ENCODE measurements around the gene BLOC1S3.
A peak's percentile ranks its signal among the peaks of the same experiment; 100 is the strongest.

Gene BLOC1S3

DNA sequence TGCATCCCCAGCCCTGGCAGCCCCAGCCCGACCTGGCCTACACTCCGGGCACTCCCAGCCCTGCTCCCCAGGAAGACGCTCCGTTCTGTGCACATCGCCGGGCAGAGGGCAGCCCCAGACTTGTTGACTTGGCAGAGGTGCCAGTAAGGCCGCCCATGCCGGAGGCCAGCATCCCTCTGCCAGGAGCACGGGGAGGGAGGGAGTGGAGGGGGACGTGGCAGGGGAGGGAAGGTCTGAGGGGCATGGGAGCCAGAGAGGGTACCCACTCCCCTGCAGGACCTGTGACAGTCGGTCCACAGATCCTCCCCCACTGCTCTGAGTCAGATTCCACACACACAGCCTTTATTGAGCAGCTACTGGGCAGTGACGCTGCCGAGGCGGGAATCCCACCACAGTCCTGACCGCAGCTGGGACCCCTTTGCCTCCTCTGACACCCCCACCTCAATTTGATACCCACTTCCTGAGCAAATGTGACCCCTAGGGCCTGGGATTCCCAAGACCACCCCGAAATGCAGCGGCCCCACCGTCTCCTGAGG, 15.9 kb upstream of the BLOC1S3 start:
- no peak for DNase-seq

DNA sequence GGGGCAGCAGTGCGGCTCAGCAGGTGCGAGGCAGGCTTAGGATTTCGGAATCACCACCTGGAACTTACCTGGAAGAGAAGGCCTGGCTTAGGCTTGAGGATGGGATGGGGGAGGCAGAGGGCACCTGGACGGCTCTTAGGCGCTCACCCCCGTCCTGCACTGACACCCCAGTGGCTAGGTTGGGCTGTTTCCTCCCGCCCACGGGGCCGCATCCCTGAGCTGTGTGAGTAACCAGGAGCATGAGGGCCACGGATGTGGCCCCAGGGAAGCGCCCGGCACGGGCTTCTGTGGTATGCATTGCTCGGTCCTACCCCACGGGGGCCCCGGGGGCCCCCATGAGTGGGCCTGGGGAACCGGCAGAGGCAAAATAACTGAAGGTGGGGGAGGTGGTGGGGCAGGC, 15.4 kb upstream of the BLOC1S3 start:
- DNase-seq, result no peak

DNA sequence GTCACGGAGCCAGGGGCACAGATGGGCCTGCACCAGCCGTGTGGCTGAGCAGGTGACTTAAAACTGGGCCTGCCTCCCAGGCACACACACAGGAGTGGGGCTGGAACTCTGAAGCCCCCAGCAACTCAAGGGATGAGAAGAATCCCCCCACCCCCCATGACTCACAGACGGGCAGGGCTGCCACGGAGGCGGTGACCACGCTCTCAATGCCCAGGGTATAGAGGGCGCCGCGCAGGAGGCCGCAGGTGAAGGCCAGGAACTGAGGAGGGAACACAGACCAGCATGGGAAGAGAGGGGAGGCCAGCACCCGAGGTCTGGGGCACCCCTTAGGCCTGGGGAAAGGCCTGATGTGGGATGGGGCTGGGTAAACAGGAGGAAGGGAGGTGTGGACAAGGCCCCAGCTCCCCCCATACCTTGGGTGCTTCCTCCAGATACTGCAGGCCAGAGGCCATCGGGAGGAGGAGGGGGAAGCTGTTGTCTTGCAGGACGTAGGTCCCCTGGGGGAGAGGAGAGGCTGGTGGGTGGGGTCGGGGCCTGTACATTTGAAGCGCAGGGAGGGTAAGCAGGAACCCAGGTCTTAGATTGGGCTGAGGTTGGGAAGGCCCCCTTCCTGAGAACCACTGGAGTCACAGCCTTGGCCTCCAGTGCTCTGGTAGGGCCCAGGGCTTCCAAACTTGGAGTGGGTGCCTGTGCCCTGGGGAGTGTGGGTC, 14.7 kb upstream of the BLOC1S3 start:
- DNase-seq, result no peak

DNA sequence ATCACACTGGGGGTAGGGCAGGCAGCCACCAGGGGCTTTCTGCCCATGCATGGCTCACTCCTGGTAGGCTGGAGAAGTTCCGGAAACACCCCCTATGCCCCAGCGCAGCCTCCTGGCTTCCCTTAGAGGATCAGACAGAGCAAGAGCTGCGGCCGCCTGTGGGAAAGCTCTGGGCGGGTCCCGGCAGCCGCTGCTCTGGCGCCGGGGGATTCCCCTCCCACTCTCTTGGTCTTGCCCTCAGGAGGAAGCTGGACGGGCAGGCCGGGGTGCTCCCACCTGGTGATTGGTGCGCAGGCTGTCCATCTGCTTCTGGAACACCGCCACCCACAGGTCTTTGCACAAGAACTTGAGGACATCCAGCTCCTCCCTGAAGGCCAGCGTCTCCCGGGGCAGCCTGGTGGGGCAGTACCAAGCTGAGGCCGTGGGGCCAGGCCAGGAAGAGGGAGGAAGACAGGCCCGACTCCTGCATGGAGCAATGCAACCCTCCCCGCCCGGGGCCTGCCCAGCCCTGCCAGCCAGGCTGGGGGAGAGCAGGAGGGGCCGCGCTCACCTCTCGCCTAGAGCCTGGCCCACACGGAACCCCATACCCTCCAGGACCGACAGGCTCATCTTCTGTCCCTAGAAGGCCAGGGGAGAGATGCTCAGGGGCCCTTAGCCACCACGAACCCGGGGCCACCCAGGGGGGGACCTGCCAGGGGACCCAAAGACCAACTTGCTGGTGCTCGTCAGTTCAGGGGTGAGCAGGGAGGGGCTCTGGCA, 13.8 kb upstream of the BLOC1S3 start:
- peak; percentile 24 to 45 for DNase-seq

DNA sequence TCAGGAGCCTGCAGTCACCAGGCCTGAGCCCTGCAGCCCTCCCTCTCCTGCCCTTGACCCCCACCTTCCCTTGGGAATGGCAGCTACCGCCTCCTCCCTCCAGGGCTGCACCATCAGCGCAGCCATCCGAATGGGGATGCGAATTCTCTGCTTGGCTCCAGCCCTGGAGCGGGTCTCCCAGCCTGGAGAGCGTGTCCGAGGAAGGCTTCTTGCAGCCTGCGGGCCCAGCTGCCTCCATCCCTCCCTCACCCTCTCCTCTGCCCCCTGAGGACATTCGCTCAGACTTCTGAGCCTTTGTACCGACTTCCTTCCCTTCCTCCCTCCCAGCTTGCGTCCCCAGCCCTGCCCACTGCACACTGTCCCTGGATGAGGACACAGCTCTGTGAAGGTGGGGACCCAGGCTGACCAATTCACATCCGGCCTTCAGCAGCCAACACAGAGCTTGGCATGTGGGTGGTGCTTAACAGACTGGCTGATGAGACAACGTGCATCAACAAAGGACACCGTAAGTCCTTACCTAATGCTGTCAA, 11.8 kb upstream of the BLOC1S3 start:
- no peak for DNase-seq

DNA sequence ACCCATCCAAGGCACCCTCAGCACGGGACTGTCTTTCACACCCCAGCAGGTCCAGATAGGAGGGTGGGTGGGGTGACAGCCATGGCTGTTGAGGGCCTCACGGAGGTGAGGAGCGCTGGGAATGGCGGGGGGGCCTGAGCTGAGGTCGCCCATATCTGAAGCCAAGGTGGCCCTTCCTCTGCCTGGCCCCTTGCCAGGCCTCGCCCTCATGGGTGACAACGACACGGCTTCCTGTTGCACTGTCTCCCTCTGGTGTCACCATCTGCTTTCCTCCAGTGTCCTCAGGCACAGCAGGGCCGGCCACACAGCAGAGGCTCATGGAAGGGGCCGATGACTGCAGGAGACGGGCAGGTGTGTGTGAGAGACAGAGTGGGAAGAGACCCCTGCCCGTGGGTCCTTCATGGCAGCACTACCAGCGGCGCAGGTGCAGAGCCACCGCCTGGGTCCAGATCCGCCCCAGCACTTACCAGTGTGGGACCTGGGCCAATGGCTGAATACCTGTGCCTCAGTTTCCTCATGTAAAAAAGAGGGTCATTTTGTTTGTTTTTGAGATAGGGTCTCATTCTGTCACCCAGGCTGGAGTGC, 9.7 kb upstream of the BLOC1S3 start:
- no peak for DNase-seq

DNA sequence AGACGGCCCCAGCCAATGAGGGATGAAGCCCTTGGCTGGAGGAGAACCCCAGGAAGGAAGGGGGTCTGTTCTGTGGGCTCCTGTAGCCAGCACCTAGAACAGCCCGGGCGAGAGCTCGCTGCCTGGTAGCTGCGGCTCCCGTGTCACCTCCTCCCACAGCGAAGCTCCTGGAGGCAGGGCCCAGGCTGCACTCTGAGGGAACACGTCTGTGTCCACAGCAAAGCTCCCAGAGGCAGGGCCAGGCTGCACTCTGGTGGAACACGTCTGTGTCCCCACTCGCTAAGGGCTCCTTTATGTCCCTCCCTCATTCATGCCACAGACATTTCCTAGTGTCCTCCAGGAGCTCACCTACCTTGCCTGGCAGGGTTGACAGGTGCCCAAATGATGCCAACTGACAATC, 9.0 kb upstream of the BLOC1S3 start:
- DNase-seq, result no peak

DNA sequence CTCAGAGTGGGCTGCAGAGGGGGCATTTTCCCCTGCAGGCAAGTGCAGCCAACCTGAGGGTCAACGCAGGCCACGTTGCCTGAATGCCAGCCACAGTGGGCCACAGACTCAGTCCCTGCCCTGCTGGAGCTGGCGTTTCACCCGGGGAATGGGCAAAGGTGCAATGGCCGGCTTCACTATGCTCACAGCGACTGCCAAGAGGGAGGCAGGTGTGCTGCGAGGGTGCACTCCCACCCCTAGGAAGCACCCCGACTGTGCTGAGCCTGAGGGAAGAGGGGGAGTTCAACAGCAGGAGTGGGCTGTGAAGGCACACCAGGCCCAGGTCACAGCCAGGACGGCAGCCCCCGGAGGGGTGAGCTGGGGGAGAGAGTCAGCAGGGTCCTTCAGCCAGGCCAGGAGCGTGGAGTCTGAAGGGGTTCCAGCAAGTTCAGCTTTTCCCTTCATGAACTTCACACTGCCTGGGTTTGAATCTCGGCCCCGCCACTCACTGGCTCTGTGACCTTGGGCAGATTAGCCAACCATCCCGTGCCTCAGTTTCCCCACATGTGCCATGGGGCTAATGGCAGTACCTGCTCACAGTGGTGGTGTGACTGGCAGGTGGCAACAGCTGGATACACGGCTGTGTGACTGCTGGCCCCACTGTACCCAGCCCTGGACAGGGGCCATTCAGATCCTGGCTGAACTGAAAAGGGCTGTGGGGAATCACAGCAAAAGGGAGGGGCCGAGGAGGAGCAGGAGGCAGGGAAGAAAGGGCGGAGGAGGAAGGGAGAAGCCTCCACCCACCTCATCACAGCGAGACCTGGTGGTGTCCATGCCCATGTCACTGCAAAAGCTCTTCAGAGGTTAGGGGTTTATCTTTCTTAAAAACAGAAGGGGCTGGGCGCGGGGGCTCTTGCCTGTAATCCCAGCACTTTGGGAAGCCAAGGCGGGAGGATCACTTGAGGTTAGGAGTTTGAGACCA, 8.2 kb upstream of the BLOC1S3 start:
- DNase-seq, result no peak

DNA sequence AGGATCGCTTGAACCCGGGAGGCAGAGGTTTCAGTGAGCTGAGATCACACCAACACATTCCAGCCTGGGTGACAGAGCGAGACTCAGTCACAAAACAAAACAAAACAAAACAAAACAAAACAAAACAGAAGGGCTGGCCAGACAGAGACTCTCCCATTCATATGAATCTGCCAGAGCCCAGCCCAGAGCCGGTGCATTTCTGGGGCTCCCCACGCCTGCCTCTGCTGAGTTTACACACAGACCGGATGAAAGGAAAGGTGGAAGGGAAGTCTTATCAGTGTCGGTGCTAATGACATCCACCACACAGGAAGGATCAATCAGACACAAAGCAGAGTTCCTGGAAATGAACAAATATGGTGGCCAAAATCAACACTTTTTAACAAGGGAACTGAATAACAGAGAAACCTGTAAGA, 7.4 kb upstream of the BLOC1S3 start:
- DNase-seq, result peak in 1 of 2 donors; percentile 18

DNA sequence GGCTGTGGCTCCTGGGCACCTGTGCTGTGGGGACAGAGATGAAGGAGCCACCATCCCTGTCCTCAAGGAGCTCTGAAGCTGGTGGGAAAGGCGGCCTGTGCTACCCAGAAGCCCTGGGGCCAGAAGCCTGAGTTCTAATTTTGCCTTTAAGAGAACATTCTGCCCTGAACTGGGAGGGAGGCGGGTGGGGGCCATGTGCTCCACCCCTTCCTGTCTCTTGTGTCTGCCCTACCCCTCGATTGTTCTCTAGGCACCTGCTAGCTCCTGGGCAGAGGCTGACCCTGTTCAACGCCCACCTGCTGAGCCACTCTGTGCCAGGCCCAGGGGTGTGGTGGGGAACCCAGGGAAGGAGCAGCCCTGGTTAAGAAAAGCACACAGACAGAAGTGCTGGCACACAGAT, 6.4 kb upstream of the BLOC1S3 start:
- DNase-seq, result no peak

DNA sequence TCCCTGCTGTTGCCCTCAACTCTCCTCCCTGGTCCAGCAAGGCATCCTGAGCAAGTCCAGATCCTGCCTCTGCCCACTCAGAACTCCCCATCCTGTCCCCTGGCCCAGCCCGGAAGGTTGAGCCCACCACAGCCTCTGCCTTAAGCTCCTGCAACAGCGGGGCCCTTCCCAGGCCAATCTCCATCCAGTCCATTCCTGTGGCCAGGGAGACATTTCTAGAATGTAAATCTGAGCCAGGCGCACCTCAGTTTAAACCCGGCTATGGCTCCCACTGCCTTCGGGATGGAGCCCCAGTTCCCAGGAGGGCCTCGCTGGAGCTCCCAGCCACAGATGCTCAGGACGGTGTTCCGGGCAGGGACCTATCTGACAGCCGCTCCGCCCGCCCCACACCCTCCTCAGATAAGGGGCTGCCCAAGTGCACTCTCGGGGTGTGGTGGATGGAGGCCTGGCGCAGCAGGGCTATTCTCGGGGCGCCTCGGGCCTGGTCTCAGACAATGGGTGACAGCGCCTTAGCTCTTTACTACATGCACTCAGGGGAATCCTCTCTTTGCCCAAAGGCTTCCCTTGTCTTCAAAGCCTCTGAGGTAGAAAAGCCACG, 5.9 kb upstream of the BLOC1S3 start:
- no peak for DNase-seq

DNA sequence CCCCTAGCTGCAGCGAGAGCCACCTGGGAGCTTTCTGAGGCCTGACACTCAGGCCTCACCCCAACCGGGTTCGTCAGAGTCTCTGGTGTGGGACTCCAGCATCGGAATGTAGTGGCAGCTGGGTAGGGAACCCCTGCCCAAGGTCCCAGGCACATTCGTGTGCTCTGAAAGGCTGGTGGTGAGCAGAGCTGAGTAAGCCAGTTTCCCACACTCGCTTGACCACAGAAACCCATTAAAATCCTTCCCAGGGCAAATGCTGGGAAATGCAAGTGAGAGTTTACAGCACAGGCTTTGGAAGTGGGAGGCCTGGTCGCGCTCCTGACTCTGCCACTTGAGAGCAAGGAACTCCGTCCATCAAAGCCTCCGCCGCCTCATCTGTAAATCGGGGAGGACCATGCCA, 4.8 kb upstream of the BLOC1S3 start:
- DNase-seq, result no peak

DNA sequence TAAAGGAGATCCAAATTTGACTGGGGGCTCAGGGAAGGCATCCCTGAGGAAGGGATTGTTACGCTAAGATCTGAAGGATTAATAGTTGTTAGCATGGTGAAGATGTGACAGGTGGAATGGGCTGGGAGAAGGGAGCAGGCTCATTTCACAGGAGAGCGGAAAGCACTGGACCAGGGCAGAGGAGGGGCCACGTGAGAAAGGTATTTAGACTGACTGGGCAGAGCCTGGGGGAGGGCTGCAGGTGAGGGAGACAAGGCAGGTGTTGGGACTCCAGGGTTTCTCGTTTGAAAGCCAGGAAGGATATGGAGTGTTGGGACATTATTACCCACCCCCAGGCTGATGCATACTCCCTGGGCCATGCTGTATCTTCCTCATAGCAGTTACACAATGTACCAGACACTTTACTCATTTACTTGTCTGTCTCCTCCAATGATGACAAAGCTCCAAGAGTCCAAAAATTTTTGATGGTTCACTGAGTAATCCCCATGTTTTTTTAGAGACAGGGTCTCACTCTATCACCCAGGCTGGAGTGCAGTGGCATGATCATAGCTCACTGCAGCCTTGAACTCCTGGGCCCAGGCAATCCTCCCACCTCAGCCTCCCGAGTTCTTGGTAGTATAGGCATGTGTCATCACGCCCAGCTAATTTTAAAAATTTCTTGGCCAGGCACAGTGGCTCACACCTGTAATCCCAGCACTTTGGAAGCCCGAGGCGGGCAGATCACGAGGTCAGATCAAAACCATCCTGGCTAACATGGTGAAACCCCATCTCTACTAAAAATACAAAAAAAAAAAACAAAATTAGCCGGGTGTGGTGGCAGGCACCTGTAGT, 2.9 kb upstream of the BLOC1S3 start:
- DNase-seq, result no peak

DNA sequence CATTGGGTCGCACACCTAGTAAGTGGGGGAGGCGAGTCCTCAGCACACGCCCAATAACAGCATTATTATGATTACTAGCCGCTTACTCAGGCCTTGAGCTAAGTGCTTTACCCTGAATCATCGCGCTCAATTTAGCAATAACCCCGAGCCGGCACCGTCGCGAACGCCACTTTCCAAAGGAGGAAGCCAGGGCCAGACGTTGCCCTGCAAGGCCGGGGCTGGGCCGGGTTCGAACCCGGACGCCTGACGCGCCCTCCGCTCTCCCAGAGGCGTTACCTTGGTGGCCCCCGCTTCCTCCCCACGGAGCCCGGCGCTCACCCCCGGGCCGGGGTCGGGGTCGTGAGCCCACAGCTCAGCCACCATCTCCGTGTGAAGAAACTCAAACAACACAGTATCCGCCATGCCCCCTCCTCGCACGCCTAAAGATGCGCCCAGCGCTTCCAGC, 745 bp upstream of the BLOC1S3 start, which contains the start of gene TRAPPC6A:
Gene TRAPPC6A (minus strand): TSS at position 421 of the 445 bp plus-strand sequence. CDS start 19 bp downstream, at position 402.
- DNase-seq, result peak in 1 of 2 donors; percentile 95

DNA sequence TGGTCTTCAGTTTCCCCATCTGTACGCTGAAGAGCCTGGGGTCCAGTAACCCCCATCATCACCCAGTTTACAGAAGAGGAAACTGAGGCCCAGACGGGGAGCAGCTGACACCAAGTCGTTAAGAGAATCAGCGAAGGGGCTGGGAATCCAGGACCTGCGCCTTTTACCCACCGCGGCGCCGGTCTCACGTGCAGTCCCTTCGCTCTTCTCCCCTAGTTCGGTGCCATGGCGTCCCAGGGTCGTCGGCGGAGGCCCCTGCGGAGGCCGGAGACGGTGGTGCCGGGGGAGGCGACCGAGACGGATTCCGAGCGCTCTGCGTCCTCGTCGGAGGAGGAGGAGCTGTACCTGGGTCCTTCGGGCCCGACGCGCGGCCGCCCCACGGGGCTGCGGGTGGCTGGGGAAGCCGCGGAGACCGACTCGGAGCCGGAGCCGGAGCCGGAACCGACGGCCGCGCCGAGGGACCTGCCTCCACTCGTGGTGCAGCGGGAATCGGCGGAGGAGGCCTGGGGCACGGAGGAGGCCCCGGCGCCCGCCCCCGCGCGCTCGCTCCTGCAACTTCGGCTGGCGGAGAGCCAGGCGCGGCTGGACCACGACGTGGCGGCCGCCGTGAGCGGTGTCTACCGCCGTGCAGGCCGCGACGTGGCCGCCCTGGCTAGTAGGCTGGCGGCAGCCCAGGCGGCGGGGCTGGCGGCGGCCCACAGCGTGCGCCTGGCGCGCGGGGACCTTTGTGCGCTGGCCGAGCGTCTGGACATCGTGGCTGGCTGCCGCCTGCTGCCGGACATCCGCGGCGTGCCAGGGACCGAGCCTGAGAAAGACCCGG, 698 bp downstream of the BLOC1S3 start:
- DNase-seq, result no peak

DNA sequence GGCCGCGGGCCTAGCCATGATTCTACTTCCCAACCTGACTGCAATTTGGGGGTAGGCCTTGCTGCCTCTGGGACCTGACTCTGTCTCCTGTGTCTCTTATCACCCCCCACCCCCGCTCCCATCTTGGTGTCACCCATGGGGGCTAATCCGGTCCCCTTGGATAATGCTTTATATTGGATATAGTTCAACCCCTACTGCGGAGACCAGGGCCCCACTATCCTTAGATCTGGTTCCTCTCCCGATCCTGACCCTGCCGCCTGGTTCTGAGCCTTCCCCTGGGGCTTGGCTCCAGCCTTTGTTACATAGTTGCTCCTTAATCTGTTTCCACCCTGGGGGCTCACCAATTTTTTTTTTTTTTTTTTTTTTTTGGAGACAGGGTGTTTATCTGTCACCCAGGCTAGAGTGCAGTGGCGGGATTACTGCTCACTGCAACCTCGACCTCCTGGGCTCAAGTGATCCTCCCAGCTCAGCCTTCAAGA, 1.3 kb downstream of the BLOC1S3 start:
- DNase-seq, result no peak

DNA sequence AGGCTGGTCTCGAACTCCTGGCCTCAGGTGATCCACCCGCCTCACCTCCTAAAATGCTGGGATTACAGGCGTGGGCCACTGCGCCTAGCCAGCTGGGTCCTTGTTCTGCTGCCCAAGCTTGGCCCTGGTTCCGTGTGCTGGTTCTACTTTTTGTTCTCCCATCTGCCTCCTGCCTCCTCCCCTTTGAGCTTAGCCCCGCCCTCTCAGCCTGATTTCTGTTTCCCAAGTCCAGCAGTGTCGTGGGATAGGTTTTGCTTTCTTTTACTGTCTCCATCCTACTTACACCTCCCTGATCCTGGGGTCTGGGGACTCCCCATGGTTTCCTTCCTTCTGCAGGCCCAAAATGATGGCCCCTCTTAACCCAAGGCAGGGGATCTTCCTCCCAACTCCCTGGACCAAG, 2.4 kb downstream of the BLOC1S3 start:
- DNase-seq, result no peak

DNA sequence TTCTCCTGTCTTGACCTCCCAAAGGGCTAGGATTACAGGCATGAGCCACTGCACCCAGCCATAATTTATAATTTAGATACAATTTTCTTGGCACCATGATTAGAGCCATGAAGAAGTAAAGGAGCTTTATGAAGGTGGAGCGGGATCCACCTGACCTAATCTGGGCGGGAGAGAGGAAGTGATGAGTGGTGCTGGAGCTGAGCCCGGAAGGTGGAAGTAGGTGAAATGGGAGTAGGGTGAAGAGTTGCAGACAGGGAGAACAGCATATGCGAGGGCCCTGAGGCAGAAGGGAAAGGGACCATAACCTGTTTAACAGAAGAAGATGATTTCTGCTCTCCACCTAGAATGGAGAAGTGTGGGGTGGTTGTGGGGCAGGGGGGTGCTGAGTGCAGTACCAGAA, 4.2 kb downstream of the BLOC1S3 start:
- DNase-seq, result no peak

DNA sequence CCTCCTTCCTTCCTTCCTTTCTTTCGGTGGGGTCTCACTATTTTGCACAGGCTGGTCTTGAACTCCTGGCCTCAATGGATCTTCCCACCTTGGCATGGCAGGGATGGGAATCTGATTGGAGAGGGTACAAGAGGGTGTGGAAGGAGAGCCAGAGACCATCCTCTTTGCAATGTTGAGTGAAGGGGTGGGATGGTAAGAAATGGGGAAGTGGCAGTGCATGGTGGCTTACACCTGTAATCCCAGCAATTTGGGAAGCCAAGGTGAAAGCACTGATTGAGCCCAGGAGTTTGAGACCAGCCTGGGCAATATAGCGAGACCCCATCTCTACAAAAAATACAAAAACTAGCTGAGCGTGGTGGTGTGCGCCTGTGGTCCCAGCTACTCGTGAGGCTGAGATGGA, 5.5 kb downstream of the BLOC1S3 start:
- DNase-seq, result no peak

Measured in bone marrow (tissue), 2 donors.